ENCODE data around the gene VWF.

Gene VWF

DNA sequence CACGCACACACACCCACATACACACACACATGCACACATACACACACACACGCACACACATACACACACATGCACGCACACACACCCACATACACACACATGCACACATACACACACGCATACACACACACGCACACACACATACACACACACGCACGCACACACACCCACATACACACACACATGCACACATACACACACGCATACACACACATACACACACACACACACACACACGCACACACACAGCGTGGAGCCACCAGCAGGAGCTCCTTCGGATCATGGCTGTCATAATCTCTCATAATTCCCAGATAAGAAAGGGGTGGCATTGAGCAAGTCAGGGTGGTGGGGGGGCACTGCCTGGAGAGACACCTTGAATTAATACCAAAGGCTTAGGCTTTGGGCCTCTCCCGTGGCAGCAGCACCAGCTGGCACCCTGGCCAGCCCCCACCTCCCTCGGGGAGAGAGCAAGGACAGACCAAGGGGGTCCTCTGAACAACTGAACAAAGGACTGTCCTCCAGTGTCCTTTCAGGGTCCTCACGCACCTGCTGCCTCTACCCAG, 201.3 kb downstream of the VWF start:
- Histone ChIP-seq H3K9me2 (replicated peaks; ENCODE audit: insufficient read depth, low read length) (no peaks in the 10 kb centered on the region), H3K4me3 (ENCODE audit: low read length) (no peak overlapping the region), H3K9ac (ENCODE audit: low read length) (no peak overlapping the region), H3K27ac (ENCODE audit: low read length) (no peak overlapping the region), H3K79me2 (ENCODE audit: low read length) (no peaks in the 10 kb centered on the region), H3K27me3 (replicated peaks; ENCODE audit: insufficient read depth, low read length) (peaks cover 28% of the 10 kb centered on the region; the same call in 1 of the 2 replicates), H4K20me1 (ENCODE audit: insufficient read depth, low read length) (no peaks in the 10 kb centered on the region), H3F3A (ENCODE audit: insufficient read depth, low read length) (no peaks in the 10 kb centered on the region), H3K4me1 (ENCODE audit: low read length) (no peaks in the 10 kb centered on the region), H2AFZ (ENCODE audit: low read length) (no peak overlapping the region), H3K9me3 (replicated peaks; ENCODE audit: insufficient read depth, low read length) (no peaks in the 10 kb centered on the region), H3K36me3 (replicated peaks; ENCODE audit: insufficient read depth, low read length) (no peaks in the 10 kb centered on the region), H3K4me2 (ENCODE audit: low read depth, low read length) (no peak overlapping the region)
- DNase-seq = no peak
- no peak for TF ChIP-seq CTCF (IDR thresholded peaks at IDR 0.05; ENCODE audit: low read length)
- TF ChIP-seq EZH2 (optimal IDR thresholded peaks at IDR 0.05; ENCODE audit: low read depth, low read length) = no peak
- TF ChIP-seq EZH2phosphoT487 (IDR thresholded peaks at IDR 0.05; ENCODE audit: low read length) = no peak

DNA sequence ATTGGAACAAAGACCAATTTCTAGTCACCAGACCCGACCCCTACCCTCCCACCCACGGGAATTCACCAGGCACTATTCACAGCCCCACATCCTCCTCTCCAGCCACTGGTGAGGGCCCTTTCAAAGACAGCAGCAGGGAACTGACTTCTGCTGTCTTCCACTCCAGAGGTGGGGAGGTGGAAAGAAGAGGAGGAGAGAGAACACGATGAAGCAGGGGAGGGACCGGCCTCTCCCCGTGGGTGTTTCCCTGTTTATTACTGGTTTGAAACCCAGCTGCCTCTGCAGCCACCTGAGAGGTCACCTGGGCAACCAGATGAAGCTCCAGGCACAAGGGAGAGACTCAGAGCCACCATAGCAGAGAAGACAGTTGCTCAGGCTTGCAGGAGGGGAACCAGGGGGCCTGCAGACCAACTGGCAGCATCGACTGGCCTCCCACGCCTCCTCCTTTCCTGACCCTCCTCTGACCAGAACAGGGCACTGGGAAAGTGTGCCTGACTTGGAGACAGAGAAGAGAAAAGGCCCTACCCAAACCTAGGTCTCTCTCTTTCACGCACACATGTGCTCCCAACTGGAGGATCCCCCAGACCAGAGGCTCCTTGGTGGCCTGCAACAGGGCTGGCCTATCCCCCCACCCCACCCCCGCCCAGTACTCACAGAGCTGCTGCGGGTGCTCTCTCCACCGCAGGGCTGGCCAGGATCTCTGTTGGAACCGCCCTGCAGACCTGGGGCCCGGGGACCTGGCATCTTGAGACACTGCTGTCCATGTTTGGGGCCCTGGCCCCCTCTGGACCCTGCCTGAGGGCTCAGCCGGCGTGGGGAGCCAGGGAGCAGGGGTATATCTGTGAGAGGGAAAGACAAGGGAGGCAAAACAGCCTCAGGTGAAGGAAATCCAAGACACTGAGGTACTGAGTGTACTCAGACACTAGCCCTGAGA, 202.2 kb downstream of the VWF start:
- no peak overlapping the region for H3K27ac ChIP-seq (ENCODE audit: low read length)

More for the DNA sequence above, 202.2 kb downstream of the VWF start:
- no peaks in the 10 kb centered on the region for H3K36me3 ChIP-seq (replicated peaks; ENCODE audit: insufficient read depth, low read length)
- no peak overlapping the region for H3K9ac ChIP-seq (ENCODE audit: low read length)
- no peak overlapping the region for H3K4me3 ChIP-seq (ENCODE audit: low read length)
- no peaks in the 10 kb centered on the region for H3F3A ChIP-seq (ENCODE audit: insufficient read depth, low read length)
- H3K4me2 ChIP-seq (ENCODE audit: low read depth, low read length) = no peak overlapping the region
- TF ChIP-seq CTCF (IDR thresholded peaks at IDR 0.05; ENCODE audit: low read length) (no peak), EZH2 (optimal IDR thresholded peaks at IDR 0.05; ENCODE audit: low read depth, low read length) (no peak), EZH2phosphoT487 (IDR thresholded peaks at IDR 0.05; ENCODE audit: low read length) (no peak)
- DNase-seq = no peak
- H3K4me1 ChIP-seq (ENCODE audit: low read length) = no peaks in the 10 kb centered on the region
- H3K79me2 ChIP-seq (ENCODE audit: low read length) = no peaks in the 10 kb centered on the region
- no peak overlapping the region for H2AFZ ChIP-seq (ENCODE audit: low read length)
- H4K20me1 ChIP-seq (ENCODE audit: insufficient read depth, low read length) = no peaks in the 10 kb centered on the region
- peaks cover 28% of the 10 kb centered on the region; the same call in 1 of the 2 replicates for H3K27me3 ChIP-seq (replicated peaks; ENCODE audit: insufficient read depth, low read length)
- H3K9me3 ChIP-seq (replicated peaks; ENCODE audit: insufficient read depth, low read length) = no peaks in the 10 kb centered on the region
- H3K9me2 ChIP-seq (replicated peaks; ENCODE audit: insufficient read depth, low read length) = no peaks in the 10 kb centered on the region

Data from MM.1S (cell line).